Measurements from ENCODE around the gene WDR89.

DNA sequence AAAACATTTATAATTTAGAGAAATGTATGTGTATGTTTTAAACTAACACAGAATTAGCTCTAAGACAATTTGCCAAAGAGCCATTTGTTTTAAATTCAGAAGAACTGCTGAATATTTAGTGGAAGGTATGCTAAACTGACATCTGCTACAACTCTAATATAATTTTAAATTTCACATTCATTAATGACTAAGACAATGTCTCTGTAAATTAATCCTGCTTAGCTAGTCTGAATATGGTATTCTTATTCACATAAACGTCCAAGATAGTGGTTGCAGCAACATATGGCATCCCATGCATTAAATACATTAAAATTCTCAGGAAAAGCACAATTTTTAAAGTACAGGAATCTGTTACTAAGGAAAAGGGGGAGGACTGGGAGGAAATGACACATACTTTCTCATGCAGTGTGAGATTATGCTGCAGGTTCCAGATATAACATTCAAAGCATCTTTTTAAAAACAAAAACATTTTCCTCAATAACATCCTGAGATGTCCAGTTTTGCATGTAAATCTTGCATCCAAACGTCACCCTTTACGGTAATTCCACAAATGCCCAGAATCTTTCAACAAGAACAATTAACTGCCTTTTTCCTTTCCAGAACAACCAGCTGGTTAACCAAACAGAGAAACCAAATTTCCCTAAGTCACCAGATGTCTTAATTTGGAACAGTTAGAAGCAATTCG is 26.9 kb downstream of the WDR89 start:
- TF ChIP-seq CTCF (IDR thresholded peaks at IDR 0.05) (no peak), POLR2A (IDR thresholded peaks at IDR 0.05) (no peak)
